Femur (tissue), 1 donor: ENCODE measurements around the gene RIOK1.
"Not testable (repeated sequence)": the region's sequence is repeated elsewhere in the genome, so short reads cannot be mapped to it uniquely, and the experiment has no call there.

Source experiments
- DNase-seq: peaks from one replicate; pipeline ENCODE4 v3.0.0-alpha.2; 2017

The RIOK1 gene

GRCh38 chr6:7389451-7390225 is at the start of gene RIOK1, which contains the start of gene CAGE1:
Gene RIOK1 (plus strand): TSS chr6:7389808. CDS start chr6:7390003, 195 bp downstream.
Gene CAGE1 (minus strand): TSS chr6:7389742. CDS start chr6:7387173, 2,569 bp downstream.
- peak; percentile 97 for DNase-seq

GRCh38 chr6:7341271-7341670 is 48.3 kb upstream of the RIOK1 start:
- no peak for DNase-seq

- no peak for DNase-seq
Observed at GRCh38 chr6:7341989-7342742, 47.4 kb upstream of the RIOK1 start.

- no peak for DNase-seq
Observed at GRCh38 chr6:7343546-7344475, 45.8 kb upstream of the RIOK1 start.

GRCh38 chr6:7344773-7345450 is 44.7 kb upstream of the RIOK1 start:
- DNase-seq: not testable (repeated sequence)

GRCh38 chr6:7347551-7347997 is 42.0 kb upstream of the RIOK1 start:
- DNase-seq: not testable (repeated sequence)

- DNase-seq: not testable (repeated sequence)
Observed at GRCh38 chr6:7350591-7350990, 39.0 kb upstream of the RIOK1 start.

- DNase-seq: not testable (repeated sequence)
Observed at GRCh38 chr6:7351916-7352315, 37.7 kb upstream of the RIOK1 start.

GRCh38 chr6:7367408-7367807 is 22.2 kb upstream of the RIOK1 start:
- no peak for DNase-seq

- DNase-seq: no peak
Observed at GRCh38 chr6:7373739-7374138, 15.9 kb upstream of the RIOK1 start.

- DNase-seq: no peak
Observed at GRCh38 chr6:7377961-7378360, 11.6 kb upstream of the RIOK1 start.

- DNase-seq: no peak
Observed at GRCh38 chr6:7378740-7379139, 10.9 kb upstream of the RIOK1 start.

- DNase-seq: no peak
Observed at GRCh38 chr6:7381092-7381491, 8.5 kb upstream of the RIOK1 start.

GRCh38 chr6:7389162-7389450 is 502 bp upstream of the RIOK1 start:
- DNase-seq: no peak

- DNase-seq: no peak
Observed at GRCh38 chr6:7390226-7390878, 744 bp downstream of the RIOK1 start.

GRCh38 chr6:7391151-7391550 is 1.5 kb downstream of the RIOK1 start:
- DNase-seq: no peak

- no peak for DNase-seq
Observed at GRCh38 chr6:7392402-7392801, 2.8 kb downstream of the RIOK1 start.

GRCh38 chr6:7401075-7401474 is 11.5 kb downstream of the RIOK1 start:
- DNase-seq: no peak

GRCh38 chr6:7402716-7403115 is 13.1 kb downstream of the RIOK1 start:
- DNase-seq: no peak

GRCh38 chr6:7404546-7404945 is 14.9 kb downstream of the RIOK1 start:
- no peak for DNase-seq

GRCh38 chr6:7406743-7407142 is 17.1 kb downstream of the RIOK1 start:
- DNase-seq: no peak

GRCh38 chr6:7409740-7410139 is 20.1 kb downstream of the RIOK1 start:
- no peak for DNase-seq
